Neuronal stem cell (in vitro differentiated cells): ENCODE measurements around the gene CDC25B.
A peak's percentile ranks its signal among the peaks of the same experiment; 100 is the strongest.

Experiments used
- DNase-seq: peaks from one replicate; pipeline ENCODE4 v3.0.0-alpha.2; 2013; ENCODE audit warnings: low spot score
- H2AFZ ChIP-seq: one replicate; pipeline ENCODE4 v1.6.1; 2013; ENCODE audit warnings: mild to moderate bottlenecking, low read length, inconsistent platforms
- H2AK5ac ChIP-seq: 2 replicates; pipeline ENCODE4 v1.6.1; 2013; ENCODE audit warnings: low read depth, mild to moderate bottlenecking, inconsistent platforms, low read length, moderate library complexity, mixed read lengths
- H2BK120ac ChIP-seq: 2 replicates; pipeline ENCODE4 v1.6.1; 2013; ENCODE audit warnings: low read depth, mild to moderate bottlenecking, inconsistent platforms, low read length, moderate library complexity, mixed read lengths
- H2BK12ac ChIP-seq: one replicate; pipeline ENCODE4 v1.6.1; 2013; ENCODE audit warnings: low read length, inconsistent platforms
- H2BK15ac ChIP-seq: 2 replicates; pipeline ENCODE4 v1.6.1; 2013; ENCODE audit warnings: mild to moderate bottlenecking, low read length, inconsistent platforms, mixed read lengths
- H2BK5ac ChIP-seq: one replicate; pipeline ENCODE4 v1.6.1; 2013; ENCODE audit warnings: inconsistent platforms, mild to moderate bottlenecking, low read length, moderate library complexity
- H3K14ac ChIP-seq: one replicate; pipeline ENCODE4 v1.6.1; 2013; ENCODE audit warnings: low read length, inconsistent platforms
- H3K18ac ChIP-seq: 2 replicates; pipeline ENCODE4 v1.6.1; 2013; ENCODE audit warnings: low read length, inconsistent platforms
- H3K23ac ChIP-seq: 2 replicates; pipeline ENCODE4 v1.6.1; 2013; ENCODE audit warnings: low read depth, mild to moderate bottlenecking, mixed read lengths, low read length, inconsistent platforms; ENCODE audit not compliant: poor library complexity
- H3K27ac ChIP-seq: replicated peaks from 3 replicates; pipeline ENCODE4 v1.5.1; 2013; ENCODE audit warnings: low read length, inconsistent platforms
- H3K27me3 ChIP-seq, 3 experiments: 2 replicates each; pipeline ENCODE4 v1.6.1; 2013; ENCODE audit warnings: low read length in 3 of 3, mild to moderate bottlenecking in 2 of 3, inconsistent platforms in 1 of 3, low read depth in 1 of 3, mixed read lengths in 1 of 3, moderate library complexity in 1 of 3; ENCODE audit not compliant: control insufficient read depth in 3 of 3, insufficient read depth in 3 of 3
- H3K36me3 ChIP-seq, 2 donors: replicated peaks in 1 of 2; 2 replicates each; pipeline ENCODE4 v1.6.1; 2013; ENCODE audit warnings: low read length in 2 of 2; ENCODE audit not compliant: control insufficient read depth in 2 of 2, insufficient read depth in 2 of 2
- H3K4ac ChIP-seq: 2 replicates; pipeline ENCODE4 v1.6.1; 2013; ENCODE audit warnings: inconsistent platforms, mild to moderate bottlenecking, low read length, moderate library complexity
- H3K4me1 ChIP-seq, 2 donors: 1 replicate in 1 of 2; 2 replicates in 1 of 2; pipeline ENCODE4 v1.6.1; 2013; ENCODE audit warnings: low read length in 2 of 2, low read depth in 1 of 2; ENCODE audit not compliant: control insufficient read depth in 2 of 2, insufficient read depth in 1 of 2
- H3K4me2 ChIP-seq: one replicate; pipeline ENCODE4 v1.6.1; 2013; ENCODE audit warnings: mild to moderate bottlenecking, low read length, inconsistent platforms; ENCODE audit not compliant: insufficient read depth, poor library complexity, severe bottlenecking
- H3K4me3 ChIP-seq, 2 donors: 2 replicates each; pipeline ENCODE4 v1.5.1; 2013; ENCODE audit warnings: low read length in 2 of 2, mild to moderate bottlenecking in 2 of 2, inconsistent platforms in 1 of 2, moderate library complexity in 1 of 2
- H3K79me1 ChIP-seq: one replicate; pipeline ENCODE4 v1.6.1; 2013; ENCODE audit warnings: low read depth, mild to moderate bottlenecking, inconsistent platforms, low read length, moderate library complexity
- H3K9ac ChIP-seq: one replicate; pipeline ENCODE4 v1.6.1; 2013; ENCODE audit warnings: mild to moderate bottlenecking, low read depth, low read length, inconsistent platforms; ENCODE audit not compliant: poor library complexity
- H3K9me3 ChIP-seq, 2 donors: replicated peaks in 1 of 2; 2 replicates each; pipeline versions ENCODE3 to v1.6.1; 2013; ENCODE audit warnings: low read length in 2 of 2, mild to moderate bottlenecking in 2 of 2, inconsistent platforms in 1 of 2, low read depth in 1 of 2, mixed read lengths in 1 of 2, moderate library complexity in 1 of 2; ENCODE audit not compliant: control insufficient read depth in 2 of 2, insufficient read depth in 1 of 2
- H4K8ac ChIP-seq: one replicate; pipeline ENCODE4 v1.6.1; 2013; ENCODE audit warnings: low read depth, mild to moderate bottlenecking, inconsistent platforms, low read length, moderate library complexity
- H4K91ac ChIP-seq: one replicate; pipeline ENCODE4 v1.6.1; 2013; ENCODE audit warnings: low read length, low read depth, mild to moderate bottlenecking, inconsistent platforms; ENCODE audit not compliant: poor library complexity
- WGBS, 2 donors: extraction: QIAGEN DNeasy Blood & Tissue Kit; methylation state at CpG; one replicate each; pipeline ENCODE4 v1.1.7; 2013; ENCODE audit warnings: missing lambda C conversion rate in 2 of 2, mixed read lengths in 1 of 2; ENCODE audit not compliant: insufficient read length in 2 of 2, insufficient replicate concordance in 1 of 2; ENCODE audit errors: extremely low coverage in 2 of 2; 5-methylcytosine and 5-hydroxymethylcytosine counted together

Gene CDC25B

DNA sequence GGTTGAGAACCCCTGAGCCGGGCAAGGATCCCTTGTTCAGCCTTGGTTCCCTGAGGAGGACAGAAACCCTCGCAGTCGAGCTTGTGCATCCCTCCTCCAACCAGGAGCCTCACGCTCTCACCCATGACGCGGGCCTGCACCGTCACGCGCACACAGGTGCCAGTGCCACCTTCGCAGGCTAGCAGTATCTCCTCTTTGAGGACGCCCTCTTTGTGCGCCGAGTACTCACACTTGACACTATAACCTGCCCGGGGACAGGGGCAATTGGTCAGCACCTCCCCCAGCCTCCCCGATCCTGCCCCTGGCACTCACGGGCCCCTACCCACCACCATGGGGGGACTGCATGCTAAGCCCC is 41.9 kb upstream of the CDC25B start:
- Histone ChIP-seq H3K4ac (no peak overlapping the region), H2AFZ (no peak overlapping the region), H2BK12ac (no peak overlapping the region), H2BK120ac (no peak overlapping the region), H3K4me3 (no peak overlapping the region), H4K91ac (no peak overlapping the region), H3K27me3 (peaks cover 0 to 36% (median 10%) of the 10 kb centered on the region in 3 experiments), H2AK5ac (no peak overlapping the region), H3K36me3 (peaks cover 6 to 45% of the 10 kb centered on the region in 2 donors), H2BK5ac (no peak overlapping the region), H3K18ac (no peak overlapping the region), H3K27ac (no peak overlapping the region), H3K14ac (peak overlapping the region; percentile 11), H3K79me1 (peaks cover 3% of the 10 kb centered on the region), H2BK15ac (no peak overlapping the region), H3K23ac (no peak overlapping the region), H3K9ac (no peak overlapping the region), H3K4me2 (no peak overlapping the region), H4K8ac (no peak overlapping the region), H3K9me3 (no peaks in the 10 kb centered on the region), H3K4me1 (peaks cover 0 to 4% of the 10 kb centered on the region in 2 donors)
- no peak for DNase-seq
- no CpG with 5 or more reads among the region's 16 CpGs for WGBS, 2 donors

GRCh38 chr20:3755269-3755668 is 40.8 kb upstream of the CDC25B start:
- Histone ChIP-seq H4K91ac (no peak overlapping the region), H3K4me3 (no peak overlapping the region), H3K36me3 (peaks cover 6 to 45% of the 10 kb centered on the region in 2 donors), H2BK12ac (no peak overlapping the region), H2AK5ac (peak overlapping the region; percentile 14), H3K4me2 (no peak overlapping the region), H3K9me3 (no peaks in the 10 kb centered on the region), H2BK15ac (no peak overlapping the region), H3K27me3 (peaks cover 0 to 27% (median 6%) of the 10 kb centered on the region in 3 experiments), H3K14ac (no peak overlapping the region), H3K4ac (no peak overlapping the region), H3K27ac (no peak overlapping the region), H3K23ac (peak overlapping the region; percentile 80), H3K79me1 (peaks cover 3% of the 10 kb centered on the region), H3K18ac (no peak overlapping the region), H2AFZ (no peak overlapping the region), H4K8ac (no peak overlapping the region), H3K9ac (no peak overlapping the region), H3K4me1 (peaks cover 0 to 11% of the 10 kb centered on the region in 2 donors), H2BK5ac (peak overlapping the region; percentile 62), H2BK120ac (no peak overlapping the region)
- WGBS, 2 donors = no CpG with 5 or more reads among the region's 7 CpGs
- DNase-seq = no peak

DNA sequence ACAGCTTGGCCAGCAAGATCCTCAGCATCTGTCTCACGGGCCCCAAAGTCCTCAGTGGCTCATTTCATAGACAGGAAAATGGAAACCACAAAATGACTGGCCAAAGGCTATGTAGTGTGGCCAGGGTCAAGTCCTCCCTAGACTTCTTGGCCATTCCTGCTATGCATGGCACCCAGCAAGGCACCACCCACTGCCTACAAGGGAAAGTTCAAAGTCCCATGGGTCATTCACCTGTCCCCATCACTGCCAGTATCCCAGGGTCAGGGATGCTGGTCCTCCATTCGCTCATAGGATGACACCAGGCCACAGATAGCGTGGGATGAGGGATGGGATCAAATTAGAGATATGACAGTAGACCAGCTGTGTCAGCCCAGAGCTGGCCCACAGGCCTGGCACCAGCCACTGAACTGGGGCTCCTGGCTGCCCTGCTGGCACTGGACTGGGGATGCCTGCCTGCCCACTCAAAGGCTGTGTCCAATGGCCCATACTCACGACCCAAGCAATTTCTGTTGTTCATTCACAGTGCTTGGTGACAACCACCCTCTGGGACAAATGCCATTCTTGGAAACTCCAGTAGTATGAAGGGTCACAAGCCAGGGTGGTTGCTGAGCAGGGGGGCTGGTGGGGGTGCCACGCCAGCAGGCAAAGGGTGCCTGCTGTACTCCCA is 40.2 kb upstream of the CDC25B start:
- no peak overlapping the region for H4K8ac ChIP-seq
- peaks cover 6 to 42% of the 10 kb centered on the region in 2 donors for H3K36me3 ChIP-seq
- no peak overlapping the region for H3K9ac ChIP-seq
- peak overlapping the region; percentile 14 for H2AK5ac ChIP-seq
- H3K14ac ChIP-seq = no peak overlapping the region
- no peak overlapping the region for H2AFZ ChIP-seq
- no peak overlapping the region for H3K4me3 ChIP-seq
- peaks cover 0 to 21% (median 6%) of the 10 kb centered on the region in 3 experiments for H3K27me3 ChIP-seq
- H2BK120ac ChIP-seq = no peak overlapping the region
- no peak overlapping the region for H2BK15ac ChIP-seq
- H4K91ac ChIP-seq = no peak overlapping the region
- H3K23ac ChIP-seq = peak overlapping the region; percentile 29
- no peak for DNase-seq
- H3K4me1 ChIP-seq = peaks cover 0 to 16% of the 10 kb centered on the region in 2 donors
- H3K4me2 ChIP-seq = no peak overlapping the region
- no peak overlapping the region for H2BK5ac ChIP-seq
- no peak overlapping the region for H3K18ac ChIP-seq
- peaks cover 5% of the 10 kb centered on the region for H3K79me1 ChIP-seq
- no peak overlapping the region for H3K27ac ChIP-seq
- H3K4ac ChIP-seq = no peak overlapping the region
- no peaks in the 10 kb centered on the region for H3K9me3 ChIP-seq
- H2BK12ac ChIP-seq = no peak overlapping the region
- WGBS, 2 donors = no CpG with 5 or more reads among the region's 5 CpGs

GRCh38 chr20:3757268-3757667 is 38.8 kb upstream of the CDC25B start:
- Histone ChIP-seq H2BK120ac (no peak overlapping the region), H2BK12ac (no peak overlapping the region), H3K36me3 (peaks cover 6 to 44% of the 10 kb centered on the region in 2 donors), H3K27me3 (peaks cover 0 to 7% (median 0%) of the 10 kb centered on the region in 3 experiments), H3K4me3 (no peak overlapping the region), H2AK5ac (no peak overlapping the region), H3K18ac (no peak overlapping the region), H4K8ac (no peak overlapping the region), H3K14ac (no peak overlapping the region), H2BK5ac (no peak overlapping the region), H3K4ac (no peak overlapping the region), H2AFZ (no peak overlapping the region), H3K23ac (no peak overlapping the region), H3K9ac (no peak overlapping the region), H3K4me2 (no peak overlapping the region), H4K91ac (no peak overlapping the region), H2BK15ac (no peak overlapping the region), H3K9me3 (no peaks in the 10 kb centered on the region), H3K79me1 (peaks cover 5% of the 10 kb centered on the region), H3K4me1 (peaks cover 0 to 18% of the 10 kb centered on the region in 2 donors), H3K27ac (no peak overlapping the region)
- DNase-seq = no peak
- no CpG with 5 or more reads among the region's 2 CpGs for WGBS, 2 donors
